Naive thymus-derived CD4-positive, alpha-beta T cell (primary cell): ENCODE data around the gene PRKAG2. TPM values are rescaled to one million over a fixed set of nuclear protein-coding genes. Genes with fewer than 3 reads are reported as not detected.

Experiments
- ATAC-seq: fragments of 150-1000 bp; cut with Tn5 transposase; 2 replicates; pipeline ENCODE4 v1.10.0; 2021; ENCODE audit warnings: mild to moderate bottlenecking, moderate library complexity
- CTCF ChIA-PET: fragments of 350-600 bp; sonication (Branson Sonifier 250); formaldehyde crosslinking; loops from one replicate; lab custom pipeline; 2021; ENCODE audit warnings: antibody characterized with exemption; lab: Charles Lee
- POLR2A ChIA-PET: fragments of 350-600 bp; sonication (Branson Sonifier 250); formaldehyde crosslinking; loops from one replicate; lab custom pipeline; 2021; ENCODE audit warnings: antibody characterized with exemption, inconsistent platforms; lab: Charles Lee
- DNase-seq, 9 donors: peaks; one replicate each; pipeline versions ENCODE4 v3.0.0 to v3.0.0-alpha.2; 2020 to 2022; ENCODE audit warnings: mixed read lengths in 1 of 9
- H3K27ac ChIP-seq: one replicate; pipeline ENCODE4 v1.7.0; 2013; ENCODE audit warnings: mild to moderate bottlenecking, low read depth, low read length, moderate library complexity
- H3K27me3 ChIP-seq, 2 donors: one replicate each; pipeline ENCODE4 v1.7.0; 2013; ENCODE audit warnings: low read length in 2 of 2, mild to moderate bottlenecking in 2 of 2, moderate library complexity in 2 of 2; ENCODE audit not compliant: control insufficient read depth in 2 of 2, insufficient read depth in 2 of 2
- H3K36me3 ChIP-seq, 3 experiments: 1 replicate in 2 of 3; 2 replicates in 1 of 3; pipeline ENCODE4 v1.7.0; 2013; ENCODE audit warnings: low read length in 3 of 3, mild to moderate bottlenecking in 3 of 3, moderate library complexity in 1 of 3; ENCODE audit not compliant: insufficient read depth in 3 of 3, control insufficient read depth in 2 of 3
- H3K4me1 ChIP-seq, 2 donors: one replicate each; pipeline ENCODE4 v1.7.0; 2013; ENCODE audit warnings: low read length in 2 of 2, mild to moderate bottlenecking in 2 of 2, moderate library complexity in 1 of 2; ENCODE audit not compliant: control insufficient read depth in 2 of 2, insufficient read depth in 2 of 2
- H3K4me3 ChIP-seq: 2 replicates; pipeline ENCODE4 v1.7.0; 2013; ENCODE audit warnings: mild to moderate bottlenecking, low read length
- H3K9me3 ChIP-seq, 3 experiments: 1 replicate in 2 of 3; 2 replicates in 1 of 3; pipeline ENCODE4 v1.7.0; 2013; ENCODE audit warnings: low read length in 3 of 3; ENCODE audit not compliant: control insufficient read depth in 2 of 3
- H3K27ac Mint-ChIP-seq, 9 donors: one replicate each; pipeline ENCODE4 v1.8.0; 2020 to 2022; ENCODE audit warnings: mixed read lengths in 9 of 9, mild to moderate bottlenecking in 8 of 9, moderate library complexity in 5 of 9, inconsistent platforms in 2 of 9
- H3K27me3 Mint-ChIP-seq, 5 donors: one replicate each; pipeline ENCODE4 v1.8.0; 2021 to 2022; ENCODE audit warnings: mixed read lengths in 5 of 5, mild to moderate bottlenecking in 1 of 5
- H3K36me3 Mint-ChIP-seq, 5 donors: one replicate each; pipeline ENCODE4 v1.8.0; 2020 to 2022; ENCODE audit warnings: mixed read lengths in 5 of 5, mild to moderate bottlenecking in 3 of 5, inconsistent platforms in 1 of 5
- H3K4me1 Mint-ChIP-seq, 7 donors: one replicate each; pipeline ENCODE4 v1.8.0; 2020 to 2022; ENCODE audit warnings: mixed read lengths in 7 of 7, mild to moderate bottlenecking in 3 of 7, inconsistent platforms in 1 of 7
- H3K4me3 Mint-ChIP-seq, 10 donors: one replicate each; pipeline ENCODE4 v1.8.0; 2020 to 2022; ENCODE audit warnings: mild to moderate bottlenecking in 10 of 10, mixed read lengths in 10 of 10, moderate library complexity in 6 of 10, inconsistent platforms in 2 of 10
- H3K9me3 Mint-ChIP-seq, 11 donors: one replicate each; pipeline ENCODE4 v1.8.0; 2020 to 2022; ENCODE audit warnings: mixed read lengths in 11 of 11, mild to moderate bottlenecking in 4 of 11, inconsistent platforms in 1 of 11, moderate library complexity in 1 of 11
- intact Hi-C, 2 donors: fragments of 100-400 bp; cut with micrococcal nuclease; formaldehyde crosslinking; loops; one replicate each; pipeline ENCODE4 v1.15.1; 2023
- polyA plus RNA-seq, 2 donors: library from polyadenylated mRNA; unstranded; fragments of 300-500 nt; fragmentation: Illumina TruSeq; gene quantifications; one replicate each; pipeline ENCODE4 v1.2.3, GENCODE V29; 2021
- total RNA-seq, 6 experiments: library from RNA in 5 of 6; stranded (reverse) in 5 of 6; gene quantifications; 1 replicate in 5 of 6; 2 replicates in 1 of 6; pipeline ENCODE4 v1.2.3 and lab custom pipeline; 2021 to 2026

PRKAG2 gene
- total and polyA plus RNA-seq, 7 experiments from 2014 or later: 15.0 to 74.4 (median 55.7) TPM

DNA sequence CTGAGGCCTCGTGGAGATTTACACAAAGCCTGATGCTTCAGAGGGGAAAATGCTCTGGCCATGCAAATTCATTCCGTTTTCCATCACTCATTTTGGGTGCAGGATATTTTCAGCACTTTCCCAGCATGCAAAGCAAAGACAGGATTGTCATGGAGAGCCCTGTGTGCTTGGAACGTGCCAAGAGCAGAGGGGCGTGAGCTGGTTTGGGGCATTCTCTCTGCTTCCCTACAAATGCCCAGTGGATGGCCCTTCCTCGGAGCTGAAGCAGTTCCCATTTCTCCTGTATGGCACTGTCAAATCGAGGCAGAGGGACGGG lies 164.1 kb downstream of the PRKAG2 start:
- no peak for DNase-seq
- Mint-ChIP-seq H3K4me3 (no peak overlapping the region), H3K27me3 (no peaks in the 10 kb centered on the region), H3K4me1 (peaks cover 0 to 19% (median 13%) of the 10 kb centered on the region in 7 donors), H3K27ac (no peak overlapping the region), H3K9me3 (no peaks in the 10 kb centered on the region), H3K36me3 (peaks cover 0 to 26% (median 11%) of the 10 kb centered on the region in 5 donors)
- ATAC-seq: no peak
- no peaks in the 10 kb centered on the region for H3K9me3 ChIP-seq
- H3K27me3 ChIP-seq: no peaks in the 10 kb centered on the region
- H3K36me3 ChIP-seq: peaks cover 0 to 17% (median 0%) of the 10 kb centered on the region in 3 experiments
- ChIA-PET CTCF (no interaction called here), POLR2A (no interaction called here)
- no peak overlapping the region for H3K4me3 ChIP-seq
- H3K27ac ChIP-seq: no peak overlapping the region
- intact Hi-C loops: no loop called here
- H3K4me1 ChIP-seq: no peaks in the 10 kb centered on the region

DNA sequence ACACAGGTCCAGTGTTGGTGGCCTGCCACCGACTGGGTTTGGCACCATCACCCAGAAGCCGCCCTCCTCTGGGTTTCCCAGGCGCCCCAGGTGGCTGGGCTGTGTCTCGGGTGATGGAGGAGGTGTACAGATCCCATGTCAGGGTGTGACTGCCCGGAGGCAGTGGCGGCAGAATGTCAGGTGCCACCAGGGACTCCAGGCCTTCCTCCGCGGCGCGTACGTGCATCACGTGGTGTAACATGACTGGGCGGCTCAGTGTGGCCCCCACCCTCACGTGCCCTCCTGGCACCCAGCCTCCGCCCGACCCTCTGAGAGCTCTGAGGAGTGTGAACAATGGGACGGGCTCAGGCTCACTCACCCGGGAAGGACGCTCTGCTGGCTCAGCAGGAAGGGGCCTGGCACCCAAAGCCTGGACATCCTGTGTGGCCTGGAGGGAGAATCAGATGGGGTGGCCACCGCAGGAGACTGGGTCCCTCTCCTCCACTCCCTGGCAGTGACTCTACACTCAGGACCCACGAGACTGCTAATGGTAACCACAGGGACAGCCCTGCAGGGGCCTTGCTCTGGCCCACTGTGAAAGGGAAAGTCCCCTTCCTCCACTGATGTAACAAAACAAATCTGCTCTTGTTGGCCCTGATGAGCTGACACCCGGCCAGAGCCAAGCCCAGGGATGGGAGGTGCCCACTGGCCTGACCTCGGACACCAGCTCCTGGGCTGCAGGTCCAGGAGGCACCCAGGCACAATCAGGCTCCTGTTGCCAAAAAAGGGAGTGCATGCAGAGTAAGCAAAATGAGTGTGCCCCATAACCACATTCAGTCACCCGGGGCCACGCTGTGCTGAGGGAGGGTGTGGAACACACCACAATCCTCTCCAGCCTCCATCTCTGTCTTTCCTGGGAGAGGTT lies 164.8 kb downstream of the PRKAG2 start:
- Histone ChIP-seq H3K4me1 (no peaks in the 10 kb centered on the region), H3K4me3 (no peak overlapping the region), H3K27ac (no peak overlapping the region), H3K27me3 (no peaks in the 10 kb centered on the region), H3K36me3 (peaks cover 0 to 15% (median 0%) of the 10 kb centered on the region in 3 experiments), H3K9me3 (no peaks in the 10 kb centered on the region)
- H3K4me1 Mint-ChIP-seq: peaks cover 0 to 19% (median 12%) of the 10 kb centered on the region in 7 donors
- ChIA-PET POLR2A (no interaction called here), CTCF (no interaction called here)
- no peaks in the 10 kb centered on the region for H3K9me3 Mint-ChIP-seq
- peak; percentile 17 for ATAC-seq
- no peak for DNase-seq
- no peak overlapping the region for H3K4me3 Mint-ChIP-seq
- H3K27ac Mint-ChIP-seq: no peak overlapping the region
- peaks cover 0 to 26% (median 11%) of the 10 kb centered on the region in 5 donors for H3K36me3 Mint-ChIP-seq
- no peaks in the 10 kb centered on the region for H3K27me3 Mint-ChIP-seq
- intact Hi-C loops: no loop called here

DNA sequence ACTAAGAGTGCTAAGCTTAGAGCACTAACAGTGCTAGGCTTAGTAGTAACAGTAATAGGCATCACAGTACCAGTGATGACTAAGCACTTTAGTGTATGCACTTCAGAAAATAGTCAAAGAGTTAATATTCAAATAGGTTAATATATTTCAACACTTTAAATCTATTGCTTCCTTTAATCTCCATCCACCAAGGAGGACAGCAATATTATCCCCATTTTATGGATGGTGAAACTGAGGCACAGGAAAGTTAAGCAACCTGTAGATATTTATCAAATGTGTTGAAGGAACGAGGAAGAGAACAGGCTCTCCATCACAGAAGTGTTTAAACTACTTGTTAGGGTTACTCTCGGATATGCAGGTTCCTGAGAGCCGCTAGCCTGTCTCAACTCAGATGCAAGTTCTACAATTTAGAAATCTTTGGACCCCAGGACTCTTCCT lies 165.5 kb downstream of the PRKAG2 start:
- H3K4me1 Mint-ChIP-seq: peaks cover 0 to 22% (median 11%) of the 10 kb centered on the region in 7 donors
- ATAC-seq (no peak), DNase-seq (no peak)
- intact Hi-C loops: no loop called here
- no peak overlapping the region for H3K27ac Mint-ChIP-seq
- ChIA-PET CTCF (no interaction called here), POLR2A (no interaction called here)
- Histone ChIP-seq H3K4me3 (no peak overlapping the region), H3K36me3 (peaks cover 0 to 15% (median 0%) of the 10 kb centered on the region in 3 experiments), H3K27ac (no peak overlapping the region), H3K27me3 (no peaks in the 10 kb centered on the region), H3K9me3 (no peaks in the 10 kb centered on the region), H3K4me1 (no peaks in the 10 kb centered on the region)
- H3K27me3 Mint-ChIP-seq: no peaks in the 10 kb centered on the region
- H3K9me3 Mint-ChIP-seq: no peaks in the 10 kb centered on the region
- no peak overlapping the region for H3K4me3 Mint-ChIP-seq
- H3K36me3 Mint-ChIP-seq: peaks cover 0 to 23% (median 11%) of the 10 kb centered on the region in 5 donors

DNA sequence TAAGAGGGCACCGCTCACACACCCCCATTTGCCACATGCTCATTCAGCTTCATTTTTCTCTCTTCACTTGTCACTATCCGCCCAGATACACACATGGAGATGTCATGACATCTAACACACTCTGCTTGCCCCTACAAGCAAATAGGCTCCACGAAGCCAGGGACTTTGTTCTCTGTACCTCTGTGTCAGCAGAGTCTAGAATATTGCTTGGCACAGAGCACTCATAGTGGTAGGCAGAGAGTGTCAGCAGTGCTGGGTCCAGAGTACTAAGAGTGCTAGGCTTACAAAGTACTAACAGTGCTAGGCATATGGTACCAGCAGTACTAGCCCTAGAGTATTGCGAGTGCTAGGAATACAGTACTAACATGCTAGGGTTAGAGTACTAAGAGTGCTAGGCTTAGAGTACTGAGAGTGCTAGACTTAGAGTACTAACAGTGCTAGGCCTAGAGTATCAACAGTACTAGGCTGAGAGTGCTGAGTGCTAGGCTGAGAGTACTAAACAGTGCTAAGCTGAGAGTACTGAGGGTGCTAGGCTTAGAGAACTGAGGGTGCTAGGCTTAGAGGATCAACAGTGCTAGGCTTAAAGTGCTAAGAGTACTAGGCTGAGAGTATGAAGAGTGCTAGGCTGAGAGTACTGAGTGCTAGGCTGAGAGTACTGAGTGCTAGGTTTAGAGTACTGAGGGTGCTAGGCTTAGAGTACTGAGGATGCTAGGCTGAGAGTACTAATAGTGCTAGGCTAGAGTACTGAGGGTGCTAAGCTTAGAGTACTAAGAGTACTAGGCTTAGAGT lies 166.1 kb downstream of the PRKAG2 start:
- intact Hi-C loops: no loop called here
- POLR2A ChIA-PET: no interaction called here

DNA sequence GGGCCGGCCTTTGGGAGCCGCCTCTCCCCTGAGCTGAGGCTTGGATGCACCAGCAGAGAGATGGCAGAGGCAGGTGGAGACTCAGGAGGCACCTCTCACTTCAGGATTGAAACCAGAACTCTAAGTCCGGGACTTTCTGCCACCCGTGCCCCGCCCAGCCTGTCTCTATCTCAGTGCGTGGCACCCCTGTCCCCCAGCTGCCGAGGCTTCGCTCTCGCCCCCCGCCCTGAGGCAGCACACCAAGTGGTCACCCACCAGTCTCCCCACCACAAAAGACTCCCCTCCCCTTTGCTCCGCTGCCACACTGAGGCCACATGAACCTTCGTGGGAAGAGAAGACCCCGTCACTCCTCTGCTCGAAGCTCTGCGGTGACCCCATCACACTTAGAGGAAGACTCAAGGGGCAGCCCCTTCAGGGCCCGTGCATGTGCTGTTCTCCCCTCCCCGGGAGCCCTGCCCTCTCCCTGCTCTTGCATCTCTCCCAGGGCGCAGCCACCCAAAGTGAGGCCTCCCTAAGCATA lies 166.7 kb downstream of the PRKAG2 start:
- H3K9me3 ChIP-seq: no peaks in the 10 kb centered on the region
- peaks cover 0 to 23% (median 8%) of the 10 kb centered on the region in 5 donors for H3K36me3 Mint-ChIP-seq
- H3K36me3 ChIP-seq: peaks cover 0 to 15% (median 0%) of the 10 kb centered on the region in 3 experiments
- DNase-seq: no peak
- H3K27ac Mint-ChIP-seq: no peak overlapping the region
- no peaks in the 10 kb centered on the region for H3K27me3 ChIP-seq
- no peak overlapping the region for H3K4me3 Mint-ChIP-seq
- ChIA-PET POLR2A (no interaction called here), CTCF (no interaction called here)
- intact Hi-C loops: no loop called here
- no peaks in the 10 kb centered on the region for H3K4me1 ChIP-seq
- no peak overlapping the region for H3K4me3 ChIP-seq
- peaks cover 4 to 31% (median 14%) of the 10 kb centered on the region in 7 donors for H3K4me1 Mint-ChIP-seq
- no peaks in the 10 kb centered on the region for H3K9me3 Mint-ChIP-seq
- no peak overlapping the region for H3K27ac ChIP-seq
- no peaks in the 10 kb centered on the region for H3K27me3 Mint-ChIP-seq
- no peak for ATAC-seq

More for the DNA sequence above, 166.1 kb downstream of the PRKAG2 start:
- H3K4me1 Mint-ChIP-seq: peaks cover under 1 to 26% (median 9%) of the 10 kb centered on the region in 7 donors
- CTCF ChIA-PET: no interaction called here
- ATAC-seq (no peak), DNase-seq (no peak)
- H3K9me3 Mint-ChIP-seq: no peaks in the 10 kb centered on the region
- H3K27me3 Mint-ChIP-seq: no peaks in the 10 kb centered on the region
- H3K27ac Mint-ChIP-seq: no peak overlapping the region
- Histone ChIP-seq H3K4me3 (no peak overlapping the region), H3K4me1 (no peaks in the 10 kb centered on the region), H3K27me3 (no peaks in the 10 kb centered on the region), H3K27ac (no peak overlapping the region), H3K36me3 (peaks cover 0 to 15% (median 0%) of the 10 kb centered on the region in 3 experiments), H3K9me3 (no peaks in the 10 kb centered on the region)
- no peak overlapping the region for H3K4me3 Mint-ChIP-seq
- H3K36me3 Mint-ChIP-seq: peaks cover 0 to 23% (median 11%) of the 10 kb centered on the region in 5 donors

DNA sequence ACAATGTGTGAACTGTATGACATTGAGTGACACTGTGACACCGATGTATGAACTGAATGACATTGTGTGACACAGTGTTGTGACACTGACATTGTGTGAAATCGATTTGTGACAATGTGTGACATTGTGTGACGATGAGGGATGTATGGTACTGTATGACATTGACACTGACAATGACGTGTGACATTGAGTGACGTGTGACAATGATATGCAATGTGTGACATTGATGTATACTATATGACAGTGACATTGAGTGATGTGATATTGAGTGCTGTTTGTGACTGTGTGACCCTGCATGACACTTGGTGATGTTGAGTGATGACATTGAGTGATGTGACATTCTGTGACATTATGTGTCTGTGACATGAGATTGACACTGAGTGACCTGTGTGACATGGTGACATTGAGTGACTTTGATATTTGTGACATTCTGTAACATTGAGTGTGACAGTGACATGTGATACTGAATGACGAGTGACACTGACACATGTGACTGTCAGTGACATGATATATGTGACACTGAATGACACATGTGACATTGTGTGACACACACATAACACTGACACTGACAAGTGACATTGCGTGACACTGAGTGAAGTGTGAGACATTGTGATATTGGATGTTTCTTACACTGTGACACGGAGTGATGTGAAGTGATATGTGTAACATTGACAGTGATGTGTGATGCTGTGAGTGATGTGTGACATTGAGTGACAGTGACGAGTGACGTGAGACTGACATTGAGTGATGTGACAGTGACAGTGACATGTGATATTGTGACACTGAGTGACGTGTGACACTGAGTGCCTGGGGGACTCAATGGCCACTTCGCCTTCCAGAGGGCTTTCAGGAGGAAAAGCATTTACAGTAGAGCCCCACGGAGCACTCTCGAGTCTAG lies 167.5 kb downstream of the PRKAG2 start:
- intact Hi-C loops: no loop called here
- POLR2A ChIA-PET: no interaction called here

More for the DNA sequence above, 167.5 kb downstream of the PRKAG2 start:
- no peaks in the 10 kb centered on the region for H3K27me3 Mint-ChIP-seq
- no peak overlapping the region for H3K27ac ChIP-seq
- no peaks in the 10 kb centered on the region for H3K9me3 Mint-ChIP-seq
- DNase-seq (no peak), ATAC-seq (no peak)
- H3K36me3 ChIP-seq: peaks cover 0 to 15% (median 0%) of the 10 kb centered on the region in 3 experiments
- no peaks in the 10 kb centered on the region for H3K9me3 ChIP-seq
- H3K36me3 Mint-ChIP-seq: peaks cover 0 to 23% (median 7%) of the 10 kb centered on the region in 5 donors
- H3K4me1 Mint-ChIP-seq: peaks cover 4 to 31% (median 17%) of the 10 kb centered on the region in 7 donors
- no peak overlapping the region for H3K4me3 ChIP-seq
- no peak overlapping the region for H3K27ac Mint-ChIP-seq
- H3K4me3 Mint-ChIP-seq: no peak overlapping the region
- no peaks in the 10 kb centered on the region for H3K27me3 ChIP-seq
- CTCF ChIA-PET: no interaction called here
- H3K4me1 ChIP-seq: no peaks in the 10 kb centered on the region
